CD8-positive, alpha-beta memory T cell (primary cell): ENCODE data around the gene ZBED5. TPM values are rescaled to one million over a fixed set of nuclear protein-coding genes. Genes with fewer than 3 reads are reported as not detected.

Experiments
- CTCF ChIA-PET: fragments of 350-600 bp; sonication (Branson Sonifier 250); formaldehyde crosslinking; loops from one replicate; lab custom pipeline; 2021; ENCODE audit warnings: antibody characterized with exemption; lab: Charles Lee
- POLR2A ChIA-PET: fragments of 350-600 bp; sonication (Branson Sonifier 250); formaldehyde crosslinking; loops from one replicate; lab custom pipeline; 2021; ENCODE audit warnings: antibody characterized with exemption; lab: Charles Lee
- DNase-seq, 5 donors: peaks; one replicate each; pipeline versions ENCODE4 v3.0.0 to v3.0.0-alpha.2; 2020 to 2022; ENCODE audit warnings: mixed read lengths in 1 of 5
- H3K27ac ChIP-seq: one replicate; pipeline ENCODE4 v1.7.0; 2013; ENCODE audit warnings: low read depth, mild to moderate bottlenecking, low read length, moderate library complexity
- H3K27me3 ChIP-seq: 2 replicates; pipeline ENCODE4 v1.7.0; 2013; ENCODE audit warnings: low read length, mild to moderate bottlenecking; ENCODE audit not compliant: insufficient read depth, poor library complexity, severe bottlenecking
- H3K36me3 ChIP-seq: 2 replicates; pipeline ENCODE4 v1.7.0; 2013; ENCODE audit warnings: mild to moderate bottlenecking, low read length, moderate library complexity; ENCODE audit not compliant: insufficient read depth
- H3K4me1 ChIP-seq: 2 replicates; pipeline ENCODE4 v1.7.0; 2013; ENCODE audit warnings: mild to moderate bottlenecking, low read length, moderate library complexity; ENCODE audit not compliant: insufficient read depth
- H3K4me3 ChIP-seq: 2 replicates; pipeline ENCODE4 v1.7.0; 2013; ENCODE audit warnings: mild to moderate bottlenecking, low read length
- H3K9me3 ChIP-seq: 2 replicates; pipeline ENCODE4 v1.7.0; 2013; ENCODE audit warnings: mild to moderate bottlenecking, low read length
- H3K27ac Mint-ChIP-seq, 8 donors: one replicate each; pipeline ENCODE4 v1.8.0; 2020 to 2021; ENCODE audit warnings: mixed read lengths in 8 of 8, mild to moderate bottlenecking in 6 of 8, inconsistent platforms in 3 of 8, moderate library complexity in 3 of 8
- H3K27me3 Mint-ChIP-seq, 2 donors: one replicate each; pipeline ENCODE4 v1.8.0; 2020 to 2021; ENCODE audit warnings: mixed read lengths in 2 of 2, mild to moderate bottlenecking in 1 of 2, moderate library complexity in 1 of 2
- H3K36me3 Mint-ChIP-seq, 3 donors: one replicate each; pipeline ENCODE4 v1.8.0; 2020 to 2021; ENCODE audit warnings: mixed read lengths in 3 of 3, inconsistent platforms in 1 of 3, mild to moderate bottlenecking in 1 of 3
- H3K4me1 Mint-ChIP-seq, 3 donors: one replicate each; pipeline ENCODE4 v1.8.0; 2020 to 2021; ENCODE audit warnings: mixed read lengths in 3 of 3, inconsistent platforms in 1 of 3, mild to moderate bottlenecking in 1 of 3
- H3K4me3 Mint-ChIP-seq, 7 donors: one replicate each; pipeline ENCODE4 v1.8.0; 2020 to 2021; ENCODE audit warnings: mixed read lengths in 7 of 7, mild to moderate bottlenecking in 6 of 7, moderate library complexity in 4 of 7, inconsistent platforms in 2 of 7
- H3K9me3 Mint-ChIP-seq, 5 donors: one replicate each; pipeline ENCODE4 v1.8.0; 2020 to 2022; ENCODE audit warnings: mixed read lengths in 5 of 5, mild to moderate bottlenecking in 3 of 5, moderate library complexity in 2 of 5, inconsistent platforms in 1 of 5
- polyA plus RNA-seq: library from polyadenylated mRNA; unstranded; fragments of 300-500 nt; fragmentation: Illumina TruSeq; gene quantifications from one replicate; pipeline ENCODE4 v1.2.3, GENCODE V29; 2021
- total RNA-seq, 2 experiments: library from RNA; stranded (reverse); gene quantifications; one replicate each; pipeline ENCODE4 v1.2.3, GENCODE V29; 2021

Gene ZBED5
- total RNA-seq, result 10 to 100 TPM; 45.7 to 51.9 TPM
- 15.1 TPM for polyA plus RNA-seq

GRCh38 chr11:10857709-10858438 lies at the start of gene ZBED5:
Gene ZBED5 (minus strand): TSS chr11:10858053. CDS start chr11:10854945, 3,108 bp downstream.
- H3K27ac Mint-ChIP-seq, result peak within 1 kb of the TSS; percentile 96 to 100 (median 99)
- H3K36me3 Mint-ChIP-seq, result peaks cover 5 to 49% (median 14%) of the 10 kb centered on the region in 3 donors
- H3K4me1 ChIP-seq, result peaks cover 27% of the 10 kb centered on the region
- H3K27me3 Mint-ChIP-seq, result no peaks in the 10 kb centered on the region
- H3K27ac ChIP-seq, result peak within 1 kb of the TSS; percentile 89
- H3K4me3 ChIP-seq, result peak within 1 kb of the TSS; percentile 75
- no peaks in the 10 kb centered on the region for H3K27me3 ChIP-seq
- H3K9me3 ChIP-seq, result no peaks in the 10 kb centered on the region
- peak within 1 kb of the TSS; percentile 95 to 100 (median 99) for H3K4me3 Mint-ChIP-seq
- peak; percentile 90 to 97 (median 96) for DNase-seq
- peaks cover 31 to 58% (median 56%) of the 10 kb centered on the region in 3 donors for H3K4me1 Mint-ChIP-seq
- POLR2A ChIA-PET, result interaction anchor here (0.6 to 8.1 kb wide), 11 partner anchors 9 to 1948 kb away, joined by 3 to 248 read pairs (median 4); partner anchors contain the start of genes CTR9 and EIF4G2
- CTCF ChIA-PET, result interaction anchor here (0.9 to 3.2 kb wide), 7 partner anchors 10 to 66 kb away, joined by 3 to 32 read pairs (median 7); partner anchors contain the start of gene EIF4G2
- peaks cover 18% of the 10 kb centered on the region for H3K36me3 ChIP-seq
- no peaks in the 10 kb centered on the region for H3K9me3 Mint-ChIP-seq

- CTCF ChIA-PET, result interaction anchor here (1.8 to 2.0 kb wide), 2 partner anchors 28 to 114 kb away, joined by 5 to 11 read pairs; no protein-coding TSS in a partner anchor
- H3K4me3 ChIP-seq, result no peak overlapping the region
- peaks cover 0 to 3% (median 0%) of the 10 kb centered on the region in 3 donors for H3K36me3 Mint-ChIP-seq
- H3K9me3 ChIP-seq, result no peaks in the 10 kb centered on the region
- POLR2A ChIA-PET, result no interaction called here
- DNase-seq, result no peak
- no peaks in the 10 kb centered on the region for H3K36me3 ChIP-seq
- H3K27ac Mint-ChIP-seq, result no peak overlapping the region
- H3K4me3 Mint-ChIP-seq, result no peak overlapping the region
- no peaks in the 10 kb centered on the region for H3K9me3 Mint-ChIP-seq
- no peaks in the 10 kb centered on the region for H3K27me3 ChIP-seq
- H3K27me3 Mint-ChIP-seq, result peaks cover 21 to 28% of the 10 kb centered on the region in 2 donors
- H3K27ac ChIP-seq, result no peak overlapping the region
- H3K4me1 ChIP-seq, result no peaks in the 10 kb centered on the region
- no peaks in the 10 kb centered on the region for H3K4me1 Mint-ChIP-seq
Observed at GRCh38 chr11:10906521-10906920, 48.7 kb upstream of the ZBED5 start.

GRCh38 chr11:10902301-10903063 lies 44.6 kb upstream of the ZBED5 start:
- H3K27me3 ChIP-seq, result no peaks in the 10 kb centered on the region
- H3K4me3 ChIP-seq, result no peak overlapping the region
- H3K27me3 Mint-ChIP-seq, result peaks cover 19 to 28% of the 10 kb centered on the region in 2 donors
- no peak overlapping the region for H3K27ac Mint-ChIP-seq
- no peak for DNase-seq
- H3K4me1 ChIP-seq, result no peaks in the 10 kb centered on the region
- H3K9me3 ChIP-seq, result no peaks in the 10 kb centered on the region
- H3K4me3 Mint-ChIP-seq, result no peak overlapping the region
- no peaks in the 10 kb centered on the region for H3K36me3 ChIP-seq
- no peaks in the 10 kb centered on the region for H3K4me1 Mint-ChIP-seq
- ChIA-PET POLR2A (no interaction called here), CTCF (interaction anchor here (0.8 to 1.6 kb wide), 2 partner anchors 24 to 110 kb away, joined by 3 to 9 read pairs; no protein-coding TSS in a partner anchor)
- no peak overlapping the region for H3K27ac ChIP-seq
- no peaks in the 10 kb centered on the region for H3K9me3 Mint-ChIP-seq
- peaks cover 0 to 3% (median 0%) of the 10 kb centered on the region in 3 donors for H3K36me3 Mint-ChIP-seq

GRCh38 chr11:10900681-10901415 lies 43.0 kb upstream of the ZBED5 start:
- Histone ChIP-seq H3K9me3 (no peaks in the 10 kb centered on the region), H3K4me1 (no peaks in the 10 kb centered on the region), H3K36me3 (no peaks in the 10 kb centered on the region), H3K27me3 (no peaks in the 10 kb centered on the region), H3K27ac (peak overlapping the region; percentile 77), H3K4me3 (no peak overlapping the region)
- no peak overlapping the region for H3K4me3 Mint-ChIP-seq
- H3K27ac Mint-ChIP-seq, result peak overlapping the region in 1 of 8 donors; percentile 65
- no peaks in the 10 kb centered on the region for H3K9me3 Mint-ChIP-seq
- peaks cover 19 to 23% of the 10 kb centered on the region in 2 donors for H3K27me3 Mint-ChIP-seq
- DNase-seq, result no peak
- H3K36me3 Mint-ChIP-seq, result peaks cover 0 to 3% (median 0%) of the 10 kb centered on the region in 3 donors
- ChIA-PET CTCF (interaction anchor here (1.0 to 1.6 kb wide), 4 partner anchors 22 to 108 kb away, joined by 3 to 9 read pairs (median 6); no protein-coding TSS in a partner anchor), POLR2A (no interaction called here)
- H3K4me1 Mint-ChIP-seq, result no peaks in the 10 kb centered on the region

GRCh38 chr11:10899121-10899830 lies 41.4 kb upstream of the ZBED5 start:
- H3K4me3 ChIP-seq, result no peak overlapping the region
- no peaks in the 10 kb centered on the region for H3K9me3 ChIP-seq
- H3K36me3 Mint-ChIP-seq, result peaks cover 0 to 5% (median 0%) of the 10 kb centered on the region in 3 donors
- no peaks in the 10 kb centered on the region for H3K9me3 Mint-ChIP-seq
- H3K27me3 Mint-ChIP-seq, result peaks cover 11 to 13% of the 10 kb centered on the region in 2 donors
- H3K27me3 ChIP-seq, result no peaks in the 10 kb centered on the region
- H3K36me3 ChIP-seq, result no peaks in the 10 kb centered on the region
- peak overlapping the region; percentile 77 for H3K27ac ChIP-seq
- ChIA-PET CTCF (no interaction called here), POLR2A (no interaction called here)
- no peak for DNase-seq
- H3K4me1 Mint-ChIP-seq, result no peaks in the 10 kb centered on the region
- no peak overlapping the region for H3K4me3 Mint-ChIP-seq
- no peaks in the 10 kb centered on the region for H3K4me1 ChIP-seq
- peak overlapping the region in 1 of 8 donors; percentile 23 for H3K27ac Mint-ChIP-seq

GRCh38 chr11:10898763-10899025 lies 40.8 kb upstream of the ZBED5 start:
- no peak for DNase-seq
- H3K4me1 ChIP-seq, result no peaks in the 10 kb centered on the region
- no peaks in the 10 kb centered on the region for H3K9me3 ChIP-seq
- peaks cover 0 to 5% (median 0%) of the 10 kb centered on the region in 3 donors for H3K36me3 Mint-ChIP-seq
- H3K27me3 Mint-ChIP-seq, result peaks cover 10 to 13% of the 10 kb centered on the region in 2 donors
- H3K9me3 Mint-ChIP-seq, result no peaks in the 10 kb centered on the region
- no peaks in the 10 kb centered on the region for H3K27me3 ChIP-seq
- H3K27ac ChIP-seq, result peak overlapping the region; percentile 77
- CTCF ChIA-PET, result no interaction called here
- no peak overlapping the region for H3K27ac Mint-ChIP-seq
- H3K4me3 ChIP-seq, result no peak overlapping the region
- no peaks in the 10 kb centered on the region for H3K4me1 Mint-ChIP-seq
- H3K36me3 ChIP-seq, result no peaks in the 10 kb centered on the region
- no peak overlapping the region for H3K4me3 Mint-ChIP-seq
- POLR2A ChIA-PET, result no interaction called here

- H3K27ac ChIP-seq, result peak overlapping the region; percentile 77
- no peak overlapping the region for H3K27ac Mint-ChIP-seq
- H3K4me1 ChIP-seq, result no peaks in the 10 kb centered on the region
- H3K36me3 ChIP-seq, result no peaks in the 10 kb centered on the region
- peaks cover 0 to 5% (median 0%) of the 10 kb centered on the region in 3 donors for H3K36me3 Mint-ChIP-seq
- no peak overlapping the region for H3K4me3 ChIP-seq
- H3K9me3 Mint-ChIP-seq, result no peaks in the 10 kb centered on the region
- H3K4me1 Mint-ChIP-seq, result no peaks in the 10 kb centered on the region
- no peak overlapping the region for H3K4me3 Mint-ChIP-seq
- peaks cover 7% of the 10 kb centered on the region in 2 donors for H3K27me3 Mint-ChIP-seq
- no peaks in the 10 kb centered on the region for H3K9me3 ChIP-seq
- DNase-seq, result no peak
- H3K27me3 ChIP-seq, result no peaks in the 10 kb centered on the region
- POLR2A ChIA-PET, result interaction anchor here (0.7 kb wide), 1 partner anchor 44 kb away, joined by 5 read pairs; no protein-coding TSS in a partner anchor
- CTCF ChIA-PET, result no interaction called here
Observed at GRCh38 chr11:10898003-10898762, 40.3 kb upstream of the ZBED5 start.
